Breast epithelium (tissue), 4 donors: ENCODE results near the gene SUCLG2. TPM values are rescaled to one million over a fixed set of nuclear protein-coding genes. Genes with fewer than 3 reads are reported as not detected.

Experiments
- DNase-seq, 2 donors: peaks; one replicate each; pipeline ENCODE4 v3.0.0-alpha.2; 2019; ENCODE audit warnings: low spot score in 2 of 2
- H3K27ac ChIP-seq, 2 donors: fragments of 200-600 bp; sonication (generic) in 1 of 2; one replicate each; pipeline ENCODE4 v1.5.1; 2016 to 2019; ENCODE audit warnings: mild to moderate bottlenecking in 1 of 2
- H3K27me3 ChIP-seq, 2 donors: fragments of 200-600 bp; sonication (generic) in 1 of 2; one replicate each; pipeline versions ENCODE4 v1.5.1 to v1.6.0; 2017 to 2019; ENCODE audit warnings: control low read depth in 1 of 2, mild to moderate bottlenecking in 1 of 2
- H3K36me3 ChIP-seq: fragments of 200-600 bp; one replicate; pipeline ENCODE4 v1.5.1; 2019
- H3K4me1 ChIP-seq, 2 donors: fragments of 200-600 bp; sonication (generic); one replicate each; pipeline ENCODE4 v1.5.1; 2016 to 2019; ENCODE audit warnings: control low read depth in 1 of 2
- H3K4me3 ChIP-seq, 3 donors: fragments of 200-600 bp; sonication (generic); 1 replicate in 2 of 3; 2 replicates in 1 of 3; pipeline ENCODE4 v1.5.1; 2016 to 2019; ENCODE audit warnings: mild to moderate bottlenecking in 3 of 3, moderate library complexity in 2 of 3
- H3K9me3 ChIP-seq, 2 donors: fragments of 200-600 bp; sonication (generic) in 1 of 2; one replicate each; pipeline ENCODE4 v1.5.1; 2016 to 2019; ENCODE audit warnings: control low read depth in 1 of 2
- CTCF ChIP-seq, 3 donors: fragments of 450-650 bp; IDR thresholded peaks; one replicate each; pipeline ENCODE4 v1.5.1; 2016 to 2017; ENCODE audit warnings: antibody characterized with exemption in 3 of 3, mild to moderate bottlenecking in 3 of 3, moderate library complexity in 3 of 3
- POLR2A ChIP-seq: fragments of 450-650 bp; IDR thresholded peaks from one replicate; pipeline ENCODE4 v1.6.1; 2016; ENCODE audit warnings: antibody characterized with exemption, mild to moderate bottlenecking, moderate library complexity
- POLR2AphosphoS5 ChIP-seq, 3 donors: sonication (generic); formaldehyde crosslinking; IDR thresholded peaks; one replicate each; pipeline ENCODE4 v1.6.1; 2017; ENCODE audit warnings: antibody characterized with exemption in 3 of 3
- intact Hi-C: fragments of 100-400 bp; cut with DNase I; formaldehyde crosslinking; loops from one replicate; pipeline ENCODE4 v1.15.1; 2023; ENCODE audit warnings: low total_unique reads
- total RNA-seq, 3 donors: library from RNA; depleted of rRNA; stranded (reverse); fragments of >200 nt; gene quantifications; one replicate each; pipeline ENCODE4 v1.1.0, GENCODE V29; 2016

Gene SUCLG2
- total RNA-seq, 3 donors from 2014 or later = 45.9 to 58.1 (median 52.8) TPM

GRCh38 chr3:67601919-67602608, 52.3 kb downstream of the SUCLG2 start:
- TF ChIP-seq POLR2A (no peak), POLR2AphosphoS5 (IDR thresholded peaks at IDR 0.05) (no peak), CTCF (IDR thresholded peaks at IDR 0.05) (no peak)
- H3K27me3 ChIP-seq = no peaks in the 10 kb centered on the region
- H3K36me3 ChIP-seq = no peaks in the 10 kb centered on the region
- H3K27ac ChIP-seq = no peak overlapping the region
- no peaks in the 10 kb centered on the region for H3K4me1 ChIP-seq
- no peak for DNase-seq
- intact Hi-C loops = loop anchor here (10.0 kb wide), 1 partner anchor 453 kb away; no protein-coding TSS in a partner anchor
- no peaks in the 10 kb centered on the region for H3K9me3 ChIP-seq
- no peak overlapping the region for H3K4me3 ChIP-seq

GRCh38 chr3:67601385-67601784, 53.0 kb downstream of the SUCLG2 start:
- no peak for DNase-seq
- H3K27ac ChIP-seq = no peak overlapping the region
- H3K4me1 ChIP-seq = no peaks in the 10 kb centered on the region
- intact Hi-C loops = loop anchor here (10.0 kb wide), 1 partner anchor 453 kb away; no protein-coding TSS in a partner anchor
- no peaks in the 10 kb centered on the region for H3K36me3 ChIP-seq
- H3K9me3 ChIP-seq = no peaks in the 10 kb centered on the region
- TF ChIP-seq POLR2A = no peak
- TF ChIP-seq CTCF (IDR thresholded peaks at IDR 0.05) = no peak
- no peak for TF ChIP-seq POLR2AphosphoS5 (IDR thresholded peaks at IDR 0.05)
- no peaks in the 10 kb centered on the region for H3K27me3 ChIP-seq
- no peak overlapping the region for H3K4me3 ChIP-seq

GRCh38 chr3:67599821-67600220, 54.6 kb downstream of the SUCLG2 start:
- no peak for DNase-seq
- intact Hi-C loops = loop anchor here (10.0 kb wide), 1 partner anchor 455 kb away; no protein-coding TSS in a partner anchor

GRCh38 chr3:67598814-67599556, 55.4 kb downstream of the SUCLG2 start:
- no peaks in the 10 kb centered on the region for H3K27me3 ChIP-seq

More at GRCh38 chr3:67599821-67600220, 54.6 kb downstream of the SUCLG2 start:
- Histone ChIP-seq H3K27ac (no peak overlapping the region), H3K4me1 (no peaks in the 10 kb centered on the region), H3K27me3 (no peaks in the 10 kb centered on the region), H3K4me3 (no peak overlapping the region), H3K9me3 (no peaks in the 10 kb centered on the region), H3K36me3 (no peaks in the 10 kb centered on the region)
- TF ChIP-seq CTCF (IDR thresholded peaks at IDR 0.05) = no peak
- no peak for TF ChIP-seq POLR2A
- no peak for TF ChIP-seq POLR2AphosphoS5 (IDR thresholded peaks at IDR 0.05)

More at GRCh38 chr3:67598814-67599556, 55.4 kb downstream of the SUCLG2 start:
- H3K9me3 ChIP-seq = no peaks in the 10 kb centered on the region
- H3K27ac ChIP-seq = no peak overlapping the region
- no peaks in the 10 kb centered on the region for H3K36me3 ChIP-seq
- no peak overlapping the region for H3K4me3 ChIP-seq
- TF ChIP-seq POLR2A = no peak
- TF ChIP-seq POLR2AphosphoS5 (IDR thresholded peaks at IDR 0.05) = no peak
- no peak for TF ChIP-seq CTCF (IDR thresholded peaks at IDR 0.05)
- intact Hi-C loops = no loop called here
- H3K4me1 ChIP-seq = no peaks in the 10 kb centered on the region
- DNase-seq = no peak
